Testis (tissue), 3 donors: ENCODE results near the gene ZACN. TPM values are rescaled to one million over a fixed set of nuclear protein-coding genes. Genes with fewer than 3 reads are reported as not detected.
"Not testable (repeated sequence)": the region's sequence is repeated elsewhere in the genome, so short reads cannot be mapped to it uniquely, and the experiment has no call there.

Experiments
- DNase-seq: peaks from one replicate; pipeline ENCODE4 v3.0.0-alpha.2; 2019
- H3K27ac ChIP-seq, 2 donors: fragments of 200-600 bp; sonication (generic); one replicate each; pipeline ENCODE4 v1.5.1; 2019
- H3K27me3 ChIP-seq: fragments of 200-600 bp; sonication (generic); one replicate; pipeline ENCODE4 v1.5.1; 2019
- H3K36me3 ChIP-seq: fragments of 200-600 bp; sonication (generic); one replicate; pipeline ENCODE4 v1.5.1; 2017; ENCODE audit warnings: low read depth; ENCODE audit errors: missing control alignments
- H3K4me1 ChIP-seq: fragments of 200-600 bp; sonication (generic); one replicate; pipeline ENCODE4 v1.5.1; 2019
- H3K4me3 ChIP-seq, 2 donors: fragments of 200-600 bp; sonication (generic); one replicate each; pipeline ENCODE4 v1.5.1; 2017 to 2019
- H3K9me3 ChIP-seq: fragments of 200-600 bp; sonication (generic); one replicate; pipeline ENCODE4 v1.5.1; 2017
- CTCF ChIP-seq, 3 experiments: fragments of 450-650 bp in 2 of 3; fragments of 200-600 bp in 1 of 3; sonication (generic) in 1 of 3; IDR thresholded peaks; one replicate each; pipeline ENCODE4 v1.5.1; 2016 to 2019; ENCODE audit warnings: antibody characterized with exemption in 3 of 3, mild to moderate bottlenecking in 2 of 3, moderate library complexity in 1 of 3
- POLR2A ChIP-seq: fragments of 450-650 bp; IDR thresholded peaks from one replicate; pipeline ENCODE4 v1.6.1; 2017; ENCODE audit warnings: antibody characterized with exemption, mild to moderate bottlenecking, moderate library complexity
- WGBS, 2 donors: methylation state at CpG; one replicate each; pipeline ENCODE4 v1.1.5; 2018; 5-methylcytosine and 5-hydroxymethylcytosine counted together
- intact Hi-C: fragments of 100-400 bp; cut with DNase I; formaldehyde crosslinking; loops from one replicate; pipeline ENCODE4 v1.15.1; 2023; ENCODE audit warnings: low total_unique reads
- polyA plus RNA-seq: library from polyadenylated mRNA; stranded (reverse); fragments of 350-450 nt; fragmentation: Illumina TruSeq; extraction: RNeasy Lipid Tissue Mini Kit (QIAGEN cat#74804); gene quantifications from one replicate; pipeline ENCODE4 v1.2.3, GENCODE V29; 2014; ENCODE audit warnings: low read depth, low replicate concordance; ENCODE audit not compliant: insufficient read depth
- total RNA-seq, 2 donors: library from RNA; depleted of rRNA; stranded (reverse); fragments of >200 nt; gene quantifications; one replicate each; pipeline ENCODE4 v1.2.3, GENCODE V29; 2016

The ZACN gene
- total and polyA plus RNA-seq, 3 donors from 2014 or later: 0.13 to 0.31 TPM; not detected in 1

GRCh38 chr17:76075364-76076145 is 3.4 kb upstream of the ZACN start:
- H3K9me3 ChIP-seq: no peaks in the 10 kb centered on the region
- H3K36me3 ChIP-seq: no peaks in the 10 kb centered on the region
- intact Hi-C loops: no loop called here
- peaks cover 47% of the 10 kb centered on the region for H3K4me1 ChIP-seq
- DNase-seq: no peak
- no peak overlapping the region for H3K27ac ChIP-seq
- WGBS, 2 donors: 1% methylated on average over 29 to 48 of the region's 48 CpGs
- no peak for TF ChIP-seq CTCF (IDR thresholded peaks at IDR 0.05)
- no peak for TF ChIP-seq POLR2A
- no peak overlapping the region for H3K4me3 ChIP-seq
- H3K27me3 ChIP-seq: no peaks in the 10 kb centered on the region

GRCh38 chr17:76076146-76076764 is 2.7 kb upstream of the ZACN start:
- no peak overlapping the region for H3K4me3 ChIP-seq
- WGBS, 2 donors: 2 to 10% methylated on average over 7 to 41 of the region's 41 CpGs

GRCh38 chr17:76076765-76077583 is 2.0 kb upstream of the ZACN start:
- intact Hi-C loops: no loop called here
- Histone ChIP-seq H3K36me3 (no peaks in the 10 kb centered on the region), H3K27me3 (no peaks in the 10 kb centered on the region), H3K9me3 (no peaks in the 10 kb centered on the region), H3K4me1 (peaks cover 36% of the 10 kb centered on the region), H3K27ac (no peak overlapping the region), H3K4me3 (no peak overlapping the region)
- DNase-seq: no peak
- TF ChIP-seq POLR2A (no peak), CTCF (IDR thresholded peaks at IDR 0.05) (no peak)
- 0 to 4% methylated on average over 21 to 76 of the region's 82 CpGs for WGBS, 2 donors

More at GRCh38 chr17:76076146-76076764, 2.7 kb upstream of the ZACN start:
- no peak for DNase-seq
- no peak for TF ChIP-seq CTCF (IDR thresholded peaks at IDR 0.05)
- TF ChIP-seq POLR2A: no peak
- H3K27me3 ChIP-seq: no peaks in the 10 kb centered on the region
- peaks cover 40% of the 10 kb centered on the region for H3K4me1 ChIP-seq
- H3K36me3 ChIP-seq: no peaks in the 10 kb centered on the region
- H3K27ac ChIP-seq: no peak overlapping the region
- intact Hi-C loops: no loop called here
- H3K9me3 ChIP-seq: no peaks in the 10 kb centered on the region

GRCh38 chr17:76077584-76078110 is 1.3 kb upstream of the ZACN start:
- Histone ChIP-seq H3K4me1 (peaks cover 36% of the 10 kb centered on the region), H3K27ac (no peak overlapping the region), H3K27me3 (no peaks in the 10 kb centered on the region), H3K36me3 (no peaks in the 10 kb centered on the region), H3K9me3 (no peaks in the 10 kb centered on the region), H3K4me3 (no peak overlapping the region)
- 23 to 29% methylated on average over 8 to 12 of the region's 12 CpGs for WGBS, 2 donors
- no peak for DNase-seq
- TF ChIP-seq POLR2A: no peak
- no peak for TF ChIP-seq CTCF (IDR thresholded peaks at IDR 0.05)
- intact Hi-C loops: no loop called here

GRCh38 chr17:76078370-76078769 is 612 bp upstream of the ZACN start:
- DNase-seq, intact Hi-C loops, H3K9me3 ChIP-seq, H3K4me3 ChIP-seq, H3K27me3 ChIP-seq, H3K27ac ChIP-seq, H3K36me3 ChIP-seq: not testable (repeated sequence)
- peaks cover 36% of the 10 kb centered on the region for H3K4me1 ChIP-seq
- WGBS, 2 donors: 71 to 76% methylated on average over 5 of the region's 5 CpGs
